Aorta (tissue), 5 donors: ENCODE results near the gene TRAPPC2B. TPM values are rescaled to one million over a fixed set of nuclear protein-coding genes. Genes with fewer than 3 reads are reported as not detected.
A peak's percentile ranks its signal among the peaks of the same experiment; 100 is the strongest.
"Not testable (repeated sequence)": the region's sequence is repeated elsewhere in the genome, so short reads cannot be mapped to it uniquely, and the experiment has no call there.

Experiments used
- ATAC-seq: fragments of 200-7000 bp; cut with Tn5 transposase; one replicate; pipeline ENCODE4 v1.9.1; 2022; ENCODE audit warnings: moderate library complexity; ENCODE audit not compliant: low FRiP score
- DNase-seq, 2 donors: peaks; one replicate each; pipeline ENCODE4 v3.0.0-alpha.2; 2020
- H3K27ac ChIP-seq, 2 donors: one replicate each; pipeline ENCODE4 v1.5.1; 2013; ENCODE audit warnings: low read length in 2 of 2, mild to moderate bottlenecking in 2 of 2, moderate library complexity in 2 of 2, control low read depth in 1 of 2, inconsistent platforms in 1 of 2, low read depth in 1 of 2
- H3K27me3 ChIP-seq, 2 donors: one replicate each; pipeline ENCODE4 v1.6.1; 2013; ENCODE audit warnings: control low read depth in 1 of 2, low read length in 1 of 2, mild to moderate bottlenecking in 1 of 2, moderate library complexity in 1 of 2; ENCODE audit not compliant: insufficient read depth in 2 of 2, control insufficient read depth in 1 of 2
- H3K36me3 ChIP-seq, 2 donors: one replicate each; pipeline ENCODE4 v1.6.1; 2013; ENCODE audit warnings: control low read depth in 1 of 2, low read length in 1 of 2, mild to moderate bottlenecking in 1 of 2; ENCODE audit not compliant: insufficient read depth in 2 of 2, control insufficient read depth in 1 of 2
- H3K4me1 ChIP-seq, 2 donors: one replicate each; pipeline ENCODE4 v1.6.1; 2013; ENCODE audit warnings: low read length in 2 of 2, control low read depth in 1 of 2, mild to moderate bottlenecking in 1 of 2, moderate library complexity in 1 of 2; ENCODE audit not compliant: insufficient read depth in 2 of 2, control insufficient read depth in 1 of 2
- H3K4me3 ChIP-seq, 2 donors: one replicate each; pipeline ENCODE4 v1.5.1; 2013; ENCODE audit warnings: low read length in 2 of 2, control low read depth in 1 of 2, mild to moderate bottlenecking in 1 of 2
- H3K9me3 ChIP-seq: one replicate; pipeline ENCODE4 v1.6.1; 2013; ENCODE audit warnings: mild to moderate bottlenecking, low read length; ENCODE audit not compliant: control insufficient read depth
- WGBS, 2 donors: extraction: QIAGEN DNeasy Blood & Tissue Kit; methylation state at CpG; one replicate each; pipeline ENCODE4 v1.1.7; 2013; 5-methylcytosine and 5-hydroxymethylcytosine counted together
- intact Hi-C, 2 donors: fragments of 100-400 bp; cut with DNase I; formaldehyde crosslinking; loops; one replicate each; pipeline versions ENCODE4 v1.14.2 to v1.15.0; 2022
- polyA plus RNA-seq, 2 donors: library from polyadenylated mRNA; stranded (reverse); fragments of 200-250 nt; gene quantifications; one replicate each; pipeline ENCODE4 v1.2.3, GENCODE V29; 2013
- total RNA-seq, 2 donors: library from RNA; stranded (reverse); fragmentation: NEBNext Ultra II Directional; extraction: Animal tissue kit (Norgen Biotek cat#: 25700); gene quantifications; one replicate each; pipeline ENCODE4 v1.2.1, GENCODE V29; 2021
- donor health status: healthy with polysubstance abuse.
- donor health status: Bipolar disorder and iron deficiency.
- donor health status: DM: no; HTN: no; CAD: no.
- donor health status: DM: no; HTN: no; CAD: no.
- donor health status: DM: yes; HTN: yes; CAD: no.

TRAPPC2B gene
- total and polyA plus RNA-seq, 4 donors, result 8.3 to 28.2 (median 15.6) TPM

GRCh38 chr19:57359300-57359699 is 4.1 kb upstream of the TRAPPC2B start:
- no peak for ATAC-seq

GRCh38 chr19:57362419-57362818 is 932 bp upstream of the TRAPPC2B start:
- Histone ChIP-seq H3K4me3 (peak overlapping the region in 1 of 2 donors; percentile 51), H3K9me3 (peaks cover 10% of the 10 kb centered on the region), H3K36me3 (peaks cover 3 to 4% of the 10 kb centered on the region in 2 donors), H3K27me3 (no peaks in the 10 kb centered on the region), H3K27ac (peak overlapping the region in 1 of 2 donors; percentile 48), H3K4me1 (no peaks in the 10 kb centered on the region)
- DNase-seq (no peak), ATAC-seq (no peak)
- 43 to 50% methylated on average over 2 of the region's 2 CpGs for WGBS, 2 donors
- intact Hi-C loops, result no loop called here

More at GRCh38 chr19:57359300-57359699, 4.1 kb upstream of the TRAPPC2B start:
- no peak overlapping the region for H3K4me3 ChIP-seq
- H3K27me3 ChIP-seq, result no peaks in the 10 kb centered on the region
- no peaks in the 10 kb centered on the region for H3K4me1 ChIP-seq
- H3K9me3 ChIP-seq, result peaks cover 32% of the 10 kb centered on the region
- no peak for DNase-seq
- no peak overlapping the region for H3K27ac ChIP-seq
- intact Hi-C loops, result no loop called here
- peaks cover 14 to 29% of the 10 kb centered on the region in 2 donors for H3K36me3 ChIP-seq

GRCh38 chr19:57363688-57364181 is 384 bp downstream of the TRAPPC2B start:
- intact Hi-C loops, result no loop called here
- peak overlapping the region; percentile 37 to 72 for H3K27ac ChIP-seq
- no peaks in the 10 kb centered on the region for H3K27me3 ChIP-seq
- no peaks in the 10 kb centered on the region for H3K4me1 ChIP-seq
- peaks cover 0 to 1% of the 10 kb centered on the region in 2 donors for H3K36me3 ChIP-seq
- peak; percentile 57 for ATAC-seq
- peaks cover 6% of the 10 kb centered on the region for H3K9me3 ChIP-seq
- H3K4me3 ChIP-seq, result peak overlapping the region; percentile 67 to 70
- WGBS, 2 donors, result 1 to 2% methylated on average over 17 to 18 of the region's 18 CpGs
- DNase-seq, result no peak

GRCh38 chr19:57366776-57367175 is 3.4 kb downstream of the TRAPPC2B start:
- no peak for ATAC-seq

GRCh38 chr19:57374179-57374578 is 10.8 kb downstream of the TRAPPC2B start:
- Histone ChIP-seq H3K27ac (no peak overlapping the region), H3K4me1 (no peaks in the 10 kb centered on the region), H3K9me3 (peaks cover 21% of the 10 kb centered on the region), H3K27me3 (no peaks in the 10 kb centered on the region), H3K36me3 (peaks cover 21 to 22% of the 10 kb centered on the region in 2 donors), H3K4me3 (no peak overlapping the region)
- intact Hi-C loops, result no loop called here
- DNase-seq (no peak), ATAC-seq (no peak)
- WGBS, 2 donors, result 96 to 98% methylated on average over 6 of the region's 6 CpGs

More at GRCh38 chr19:57366776-57367175, 3.4 kb downstream of the TRAPPC2B start:
- no peak overlapping the region for H3K27ac ChIP-seq
- no peak for DNase-seq
- no peaks in the 10 kb centered on the region for H3K27me3 ChIP-seq
- intact Hi-C loops, result no loop called here
- H3K9me3 ChIP-seq, result peaks cover 3% of the 10 kb centered on the region
- H3K4me1 ChIP-seq, result no peaks in the 10 kb centered on the region
- peaks cover 0 to 1% of the 10 kb centered on the region in 2 donors for H3K36me3 ChIP-seq
- 85 to 87% methylated on average over 2 of the region's 2 CpGs for WGBS, 2 donors
- H3K4me3 ChIP-seq, result no peak overlapping the region

- DNase-seq, intact Hi-C loops, H3K4me3 ChIP-seq, ATAC-seq, H3K27me3 ChIP-seq, H3K27ac ChIP-seq, H3K4me1 ChIP-seq: not testable (repeated sequence)
- H3K36me3 ChIP-seq, result peaks cover 21 to 22% of the 10 kb centered on the region in 2 donors
- H3K9me3 ChIP-seq, result peaks cover 21% of the 10 kb centered on the region
- WGBS, 2 donors, result 96 to 98% methylated on average over 2 of the region's 2 CpGs
Measured at GRCh38 chr19:57374647-57375046, 11.3 kb downstream of the TRAPPC2B start.

GRCh38 chr19:57376151-57376550 is 12.8 kb downstream of the TRAPPC2B start:
- H3K27ac ChIP-seq, result no peak overlapping the region
- H3K9me3 ChIP-seq, result peaks cover 25% of the 10 kb centered on the region
- 90 to 93% methylated on average over 6 of the region's 6 CpGs for WGBS, 2 donors
- peaks cover 21 to 22% of the 10 kb centered on the region in 2 donors for H3K36me3 ChIP-seq
- DNase-seq (no peak), ATAC-seq (no peak)
- no peaks in the 10 kb centered on the region for H3K4me1 ChIP-seq
- H3K27me3 ChIP-seq, result no peaks in the 10 kb centered on the region
- no peak overlapping the region for H3K4me3 ChIP-seq
- intact Hi-C loops, result no loop called here

- 93% methylated on average over 3 of the region's 3 CpGs for WGBS, 2 donors
- peaks cover 13 to 15% of the 10 kb centered on the region in 2 donors for H3K36me3 ChIP-seq
- no peak overlapping the region for H3K27ac ChIP-seq
- H3K4me3 ChIP-seq, result peak overlapping the region in 1 of 2 donors; percentile 6
- ATAC-seq, result no peak
- no peak for DNase-seq
- no peaks in the 10 kb centered on the region for H3K4me1 ChIP-seq
- intact Hi-C loops, result no loop called here
- H3K9me3 ChIP-seq, result peaks cover 21% of the 10 kb centered on the region
- no peaks in the 10 kb centered on the region for H3K27me3 ChIP-seq
Measured at GRCh38 chr19:57377498-57378146, 14.3 kb downstream of the TRAPPC2B start.

GRCh38 chr19:57380923-57381322 is 17.6 kb downstream of the TRAPPC2B start:
- DNase-seq (no peak), ATAC-seq (no peak)
- Histone ChIP-seq H3K9me3 (peaks cover 18% of the 10 kb centered on the region), H3K4me3 (no peak overlapping the region), H3K36me3 (peaks cover 11 to 12% of the 10 kb centered on the region in 2 donors), H3K4me1 (no peaks in the 10 kb centered on the region), H3K27ac (no peak overlapping the region), H3K27me3 (no peaks in the 10 kb centered on the region)
- intact Hi-C loops, result no loop called here
